GM20431 (cell line): ENCODE data around the gene TIGD3.

Experiments used
- in situ Hi-C: fragments of 300-500 bp; cut with MseI, MboI; formaldehyde crosslinking; loops from one replicate; pipeline ENCODE4 v1.15.0; 2020; ENCODE audit warnings: low sequenced_read_pairs; ENCODE audit not compliant: unreplicated experiment

TIGD3 gene

DNA sequence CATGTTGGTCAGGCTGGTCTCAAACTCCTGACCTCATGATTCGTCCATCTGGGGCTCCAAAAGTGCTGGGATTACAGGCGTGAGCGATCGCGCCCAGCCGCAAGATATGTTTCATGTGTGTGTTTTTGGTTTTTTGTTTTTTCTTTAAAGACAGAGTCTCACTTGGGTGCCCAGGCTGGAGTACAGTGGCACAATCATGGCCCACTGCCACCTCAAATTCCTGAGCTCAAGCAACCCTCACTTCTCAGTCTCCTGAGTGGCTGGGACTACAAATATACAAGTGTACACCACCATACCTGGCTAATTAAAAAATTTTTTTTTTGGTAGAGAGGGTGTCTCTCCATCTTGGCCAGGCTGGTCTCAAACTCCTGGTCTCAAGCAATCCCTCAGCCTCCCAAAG, 8.4 kb downstream of the TIGD3 start:
- in situ Hi-C loops: no loop called here

DNA sequence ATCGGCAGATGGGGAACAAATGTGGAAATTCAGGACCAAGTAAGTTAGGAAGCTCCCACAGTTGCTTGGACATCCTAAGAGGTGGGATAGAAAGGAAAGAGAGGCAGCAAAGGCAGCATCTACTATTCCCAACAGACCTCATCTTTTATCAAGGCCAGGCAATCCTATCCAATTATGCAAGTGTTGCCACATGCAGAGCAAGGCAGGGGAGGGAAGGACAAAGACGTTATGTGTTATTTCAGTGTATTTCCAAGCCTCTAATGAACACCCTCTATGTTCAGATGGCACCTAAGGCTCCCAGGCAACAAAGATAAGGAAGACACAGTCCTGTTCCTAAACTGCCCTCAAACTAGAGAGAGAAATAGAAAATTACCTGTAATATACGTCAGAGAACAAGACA, 9.2 kb downstream of the TIGD3 start:
- in situ Hi-C loops: no loop called here

DNA sequence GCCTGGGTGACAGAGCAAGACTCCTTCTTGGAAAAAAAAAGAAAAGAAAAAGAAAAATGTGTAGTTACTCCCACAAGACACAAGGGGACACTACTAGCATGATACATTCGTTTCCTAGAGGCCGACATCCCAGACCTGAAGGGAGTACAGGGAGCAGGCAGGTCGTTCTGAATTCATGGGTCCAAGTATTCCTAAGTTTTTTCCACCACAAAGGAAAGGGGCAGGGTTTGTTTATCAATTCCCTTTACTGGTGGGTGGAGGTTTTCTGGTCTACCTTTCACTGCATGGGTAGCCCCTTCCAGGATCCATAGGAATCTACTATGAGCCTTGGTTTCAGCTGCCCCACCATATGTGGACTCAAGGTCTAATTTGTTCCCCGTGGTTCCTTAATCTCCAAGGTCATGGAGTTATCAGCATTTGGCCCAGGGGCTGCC, 11.8 kb downstream of the TIGD3 start:
- in situ Hi-C loops: no loop called here

DNA sequence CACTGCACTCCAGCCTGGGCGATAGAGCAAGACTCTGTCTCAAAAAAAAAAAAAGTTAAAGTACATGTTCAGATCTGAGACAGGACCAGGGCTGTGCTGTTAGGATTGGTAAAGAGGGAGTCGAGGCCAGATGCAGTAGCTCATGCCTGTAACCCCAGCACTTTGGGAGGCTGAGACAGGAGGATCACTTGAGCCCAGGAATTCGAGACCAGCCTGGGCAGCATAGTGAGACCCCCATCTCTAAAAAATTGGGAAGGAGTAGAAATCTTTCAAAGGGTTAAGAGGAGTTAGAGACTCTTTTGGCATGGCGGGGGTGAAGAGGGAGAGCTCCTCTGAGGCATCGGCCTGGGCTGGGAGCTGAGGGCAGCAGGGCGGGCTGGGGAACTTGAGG, 16.1 kb downstream of the TIGD3 start:
- in situ Hi-C loops: no loop called here

DNA sequence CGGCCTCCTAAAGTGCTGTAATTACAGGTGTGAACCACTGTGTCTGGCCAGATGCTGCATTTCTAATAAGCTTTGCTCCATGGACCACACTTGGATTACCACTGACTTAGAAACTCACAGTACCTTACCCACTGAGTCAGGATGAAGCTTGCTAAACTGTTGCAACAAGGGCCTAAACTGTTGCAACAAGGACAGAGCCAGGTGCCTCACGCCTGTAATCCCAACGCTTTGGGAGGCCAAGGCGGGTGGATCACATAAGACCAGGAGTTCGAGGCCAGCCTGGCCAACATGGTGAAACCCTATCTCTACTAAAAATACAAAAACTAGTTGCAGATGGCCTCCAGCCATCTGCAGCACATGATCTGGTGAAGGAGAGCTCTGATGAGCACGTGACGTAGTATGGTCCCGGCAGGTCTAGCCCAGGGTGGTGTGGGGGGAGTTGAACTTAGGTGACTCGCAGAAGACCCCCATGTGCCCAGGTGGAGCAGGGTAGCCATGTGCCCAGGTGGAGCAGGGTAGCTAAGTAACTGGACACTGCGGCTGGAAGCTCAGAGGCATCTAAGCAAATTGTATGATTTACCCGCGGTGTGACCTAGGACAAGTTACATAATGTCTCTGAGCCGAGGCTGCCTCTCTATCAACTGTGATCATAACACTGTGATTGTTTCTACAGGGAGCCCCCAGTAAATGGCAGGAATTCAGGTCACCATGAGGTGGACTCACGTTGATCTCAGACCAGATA, 19.5 kb downstream of the TIGD3 start:
- in situ Hi-C loops: no loop called here

DNA sequence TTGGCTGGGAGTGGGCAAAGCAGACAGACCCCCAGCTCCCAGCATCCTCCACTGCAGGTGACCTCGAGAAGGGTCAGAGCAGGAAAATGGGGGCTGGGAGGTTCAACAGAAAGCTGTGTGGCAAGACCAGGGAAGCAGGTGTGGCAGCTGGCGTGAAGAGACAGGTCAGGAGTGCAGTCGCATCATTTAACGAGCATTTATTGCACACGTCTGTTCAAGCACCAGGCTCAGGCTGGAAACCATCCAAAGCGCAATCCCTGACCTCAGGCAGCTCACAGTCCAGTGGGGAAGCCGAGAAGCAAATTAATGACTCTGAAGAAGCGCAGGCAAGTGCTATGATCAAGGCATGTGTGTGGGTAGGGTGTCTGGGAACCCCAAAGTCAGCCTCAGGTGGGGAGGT, 20.5 kb downstream of the TIGD3 start:
- in situ Hi-C loops: loop anchor here (5.0 kb wide), 1 partner anchor 137 kb away; no protein-coding TSS in a partner anchor

DNA sequence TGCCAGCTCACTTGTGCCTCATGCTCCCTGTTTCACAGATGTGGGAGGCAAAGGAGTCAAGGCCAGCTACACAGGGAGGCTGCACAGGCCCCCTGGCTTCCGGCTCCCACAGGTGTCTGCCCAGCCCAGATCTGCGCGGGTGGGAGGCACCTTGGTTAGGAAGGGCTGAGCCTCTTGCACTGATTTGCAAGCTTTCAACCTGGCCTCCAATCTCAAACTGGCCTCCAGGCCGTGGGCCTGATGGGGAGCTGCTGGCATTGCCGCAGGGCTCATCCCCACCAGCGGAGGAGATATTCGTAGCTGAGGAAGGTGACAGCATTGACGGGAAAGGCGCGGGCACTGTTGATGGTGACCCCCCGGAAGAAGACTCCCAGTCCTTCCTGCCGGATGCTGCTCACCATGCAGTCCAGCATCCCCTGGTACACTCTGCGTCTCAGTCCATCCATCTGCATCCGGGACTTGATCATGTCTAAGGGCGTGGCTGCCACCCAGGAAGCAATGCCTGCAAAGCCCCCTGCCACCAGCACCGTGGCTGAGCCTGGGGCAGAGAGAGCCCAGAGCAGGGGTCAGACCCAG, 21.7 kb downstream of the TIGD3 start:
- in situ Hi-C loops: loop anchor here (5.0 kb wide), 1 partner anchor 136 kb away; no protein-coding TSS in a partner anchor

DNA sequence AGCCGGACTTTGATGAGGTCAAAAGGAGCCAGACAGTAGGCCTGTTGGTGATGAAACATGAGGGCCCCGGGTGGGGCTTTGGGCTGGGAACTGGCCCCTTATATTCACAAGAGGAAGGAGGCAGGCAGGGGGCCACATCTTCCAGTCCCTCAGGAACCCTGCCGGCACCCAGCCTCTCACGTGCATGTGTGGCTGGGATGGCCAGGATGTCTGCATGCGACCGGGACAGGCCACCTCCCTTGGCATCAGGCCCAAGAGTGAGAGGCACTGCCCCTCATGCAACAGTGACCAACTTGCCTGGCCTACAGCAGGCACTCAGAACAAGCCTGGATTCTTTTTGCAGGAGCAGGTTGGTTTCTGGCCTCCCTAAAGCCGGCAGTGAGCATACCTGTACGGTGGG, 22.5 kb downstream of the TIGD3 start:
- in situ Hi-C loops: loop anchor here (5.0 kb wide), 1 partner anchor 135 kb away; no protein-coding TSS in a partner anchor

DNA sequence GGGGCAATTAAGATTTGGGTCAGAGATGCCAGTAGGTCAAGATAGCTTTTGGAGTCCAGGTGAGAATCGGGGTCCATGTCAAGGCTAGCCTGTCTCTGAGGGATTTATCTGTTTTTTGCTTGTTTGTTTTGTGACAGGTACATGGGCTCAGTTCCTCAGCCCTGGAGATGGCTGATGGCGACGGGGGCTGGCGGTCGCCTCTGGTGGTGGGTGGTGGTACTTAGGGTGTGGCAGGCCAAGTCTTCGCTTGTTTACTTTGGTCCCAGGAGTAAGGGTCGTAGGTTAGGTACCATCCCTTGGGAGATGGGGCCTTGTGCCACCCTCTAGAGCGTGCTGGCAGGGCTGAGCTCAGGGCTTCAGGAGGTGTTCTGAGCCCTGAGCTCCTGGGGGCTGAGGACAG, 23.2 kb downstream of the TIGD3 start:
- in situ Hi-C loops: loop anchor here (5.0 kb wide), 1 partner anchor 135 kb away; no protein-coding TSS in a partner anchor

DNA sequence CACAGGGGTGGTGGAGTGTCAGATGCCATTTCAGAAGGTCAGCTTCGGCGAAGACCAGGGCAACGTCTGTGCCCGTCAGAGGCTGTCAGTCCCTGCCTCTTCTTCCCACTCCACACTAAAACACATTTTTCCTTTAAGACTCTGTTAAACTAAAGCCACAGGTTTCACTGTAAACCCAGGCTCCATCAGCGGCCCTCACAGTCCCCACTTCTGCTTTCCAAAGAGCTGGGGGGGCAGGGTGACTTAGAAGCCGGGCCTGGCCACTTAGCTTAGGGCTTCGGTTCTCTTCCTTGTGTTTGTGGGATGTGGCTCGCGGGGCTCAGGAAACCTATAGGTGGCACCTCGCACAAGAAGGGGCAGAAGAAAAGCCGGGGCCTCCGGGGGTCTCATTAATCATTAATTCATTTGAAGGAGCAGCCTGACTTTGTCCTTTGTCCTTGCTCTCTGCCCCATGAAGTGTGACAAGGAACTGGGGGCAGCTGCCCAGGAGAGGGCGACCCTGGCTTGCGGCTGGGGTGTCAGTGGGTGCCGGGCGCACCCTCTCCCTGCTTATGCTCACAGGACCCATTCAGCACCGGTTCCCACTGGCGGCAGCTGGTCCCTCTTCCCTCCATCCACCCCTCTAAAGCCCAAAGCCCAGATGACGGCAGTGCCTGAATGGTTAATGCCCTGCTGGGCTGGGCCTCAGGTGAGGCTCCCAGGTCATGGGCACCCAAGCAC, 23.8 kb downstream of the TIGD3 start:
- in situ Hi-C loops: loop anchor here (5.0 kb wide), 1 partner anchor 134 kb away; no protein-coding TSS in a partner anchor

DNA sequence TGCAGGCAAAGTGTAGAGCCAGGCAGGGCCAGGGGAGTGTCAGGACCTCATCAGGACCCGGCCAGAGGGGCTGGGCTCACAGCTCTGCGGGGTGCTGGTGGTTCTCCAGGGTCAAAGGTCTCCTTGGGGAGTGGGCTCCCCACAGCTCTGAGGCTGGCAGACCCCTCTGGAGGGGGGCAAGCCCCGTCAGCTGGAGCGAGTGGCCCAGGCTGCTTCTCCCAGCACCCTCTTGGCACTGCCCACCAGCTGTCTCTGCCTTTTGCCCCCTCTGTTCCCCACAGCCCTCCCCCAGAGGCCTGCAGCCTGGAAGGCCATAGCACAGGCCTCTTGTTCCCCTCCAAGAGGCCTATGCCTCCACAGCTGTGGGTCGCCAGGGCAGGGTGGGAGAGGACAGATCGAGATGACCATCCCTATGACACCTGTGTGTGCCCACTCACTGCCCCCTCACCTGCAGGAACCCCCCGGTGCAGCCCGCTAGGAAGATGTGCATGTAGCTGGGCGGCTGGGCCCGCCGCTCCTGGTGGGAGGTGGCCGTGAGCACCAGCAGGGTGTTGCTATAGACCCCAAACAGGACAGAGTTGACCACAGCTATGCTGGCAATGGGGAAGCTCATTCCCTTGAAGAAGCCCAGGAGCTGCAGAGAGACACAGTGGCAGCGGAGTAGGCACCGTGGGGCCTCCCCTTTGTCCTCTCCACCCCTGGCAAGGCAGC, 24.5 kb downstream of the TIGD3 start:
- in situ Hi-C loops: loop anchor here (5.0 kb wide), 1 partner anchor 133 kb away; no protein-coding TSS in a partner anchor

DNA sequence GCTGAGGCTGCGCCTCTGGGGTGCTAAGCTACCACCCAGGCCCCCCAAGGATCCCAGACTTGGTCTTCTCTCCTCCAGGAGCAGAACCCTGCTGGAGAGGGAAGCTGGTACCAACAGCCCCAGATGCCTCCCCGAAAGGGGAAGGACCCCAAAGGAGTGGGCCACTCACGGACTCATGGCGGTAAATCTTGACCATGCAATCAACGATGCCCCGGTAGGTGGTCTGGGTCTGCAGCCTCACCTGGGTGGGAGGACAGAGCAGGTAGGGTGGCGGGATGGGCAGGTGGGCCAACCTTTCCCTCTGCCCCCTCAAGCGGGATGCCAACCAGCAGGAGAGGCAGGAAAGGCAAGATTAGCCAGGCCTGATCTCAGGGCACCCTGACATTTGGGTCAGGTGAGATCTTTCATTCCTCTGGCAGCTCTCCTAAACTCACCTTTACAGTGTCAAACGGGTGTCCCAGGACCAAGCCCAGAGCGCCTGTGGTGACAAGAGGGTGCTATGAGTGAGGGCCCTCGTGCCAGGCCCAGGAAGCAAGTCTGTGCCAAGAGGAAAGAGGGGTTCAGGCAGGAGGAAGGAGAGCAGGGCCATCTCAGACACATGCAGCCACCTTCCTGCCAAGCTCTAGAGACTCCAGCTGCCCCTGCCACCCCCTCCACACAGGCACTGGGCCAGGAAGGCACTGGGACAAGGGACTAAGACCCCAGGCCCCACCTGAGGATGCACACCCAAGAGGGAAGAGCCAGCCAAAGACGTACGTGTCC, 25.3 kb downstream of the TIGD3 start:
- in situ Hi-C loops: loop anchor here (5.0 kb wide), 1 partner anchor 132 kb away; no protein-coding TSS in a partner anchor

DNA sequence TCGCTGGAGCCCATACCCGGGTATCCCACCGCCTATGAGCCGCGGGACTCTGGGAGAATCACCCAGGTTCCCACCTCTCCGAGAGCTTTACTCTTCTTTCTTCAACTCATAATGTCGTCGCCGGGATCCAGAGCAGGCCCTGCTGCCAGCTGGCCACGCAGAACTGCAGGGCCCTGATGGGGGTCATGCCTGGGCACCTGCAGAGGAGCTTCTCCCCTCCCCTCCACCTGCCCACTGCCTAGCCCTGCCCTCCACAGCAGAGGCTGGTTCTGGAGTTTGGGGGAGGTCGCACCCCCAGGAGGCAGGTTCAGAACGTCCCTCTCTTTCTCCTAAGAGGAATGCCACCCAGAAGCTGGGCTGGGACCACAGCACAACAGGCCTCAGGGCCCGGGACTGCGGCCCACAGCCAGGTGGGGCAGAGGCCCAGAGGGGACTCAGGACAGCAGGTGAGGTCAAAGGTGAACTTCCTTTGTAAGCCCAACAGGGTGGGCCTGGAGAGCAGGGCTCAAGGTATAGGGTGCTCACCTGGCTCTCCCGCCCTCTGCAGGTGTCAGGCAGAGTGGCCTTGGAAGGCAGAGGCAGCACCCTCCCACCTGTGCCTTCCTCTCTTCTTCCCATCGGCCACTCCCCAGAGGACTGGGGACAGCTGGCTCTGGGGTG, 26.0 kb downstream of the TIGD3 start:
- in situ Hi-C loops: no loop called here

DNA sequence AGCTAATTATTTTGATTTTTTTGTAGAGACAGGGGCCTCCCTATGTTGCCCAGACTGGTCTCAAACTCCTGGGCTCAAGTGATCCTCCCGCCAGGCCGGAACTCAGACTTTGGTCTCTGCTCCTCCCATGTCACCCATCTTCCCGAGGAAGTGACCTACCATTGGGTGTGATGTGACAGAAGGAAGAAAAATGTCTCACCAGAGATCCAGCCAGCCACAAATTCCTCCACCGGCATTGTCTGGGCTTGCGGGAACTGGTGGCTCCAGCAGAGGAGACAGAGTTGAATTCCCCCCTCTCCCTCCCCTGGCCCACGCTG, 27.1 kb downstream of the TIGD3 start:
- in situ Hi-C loops: no loop called here

DNA sequence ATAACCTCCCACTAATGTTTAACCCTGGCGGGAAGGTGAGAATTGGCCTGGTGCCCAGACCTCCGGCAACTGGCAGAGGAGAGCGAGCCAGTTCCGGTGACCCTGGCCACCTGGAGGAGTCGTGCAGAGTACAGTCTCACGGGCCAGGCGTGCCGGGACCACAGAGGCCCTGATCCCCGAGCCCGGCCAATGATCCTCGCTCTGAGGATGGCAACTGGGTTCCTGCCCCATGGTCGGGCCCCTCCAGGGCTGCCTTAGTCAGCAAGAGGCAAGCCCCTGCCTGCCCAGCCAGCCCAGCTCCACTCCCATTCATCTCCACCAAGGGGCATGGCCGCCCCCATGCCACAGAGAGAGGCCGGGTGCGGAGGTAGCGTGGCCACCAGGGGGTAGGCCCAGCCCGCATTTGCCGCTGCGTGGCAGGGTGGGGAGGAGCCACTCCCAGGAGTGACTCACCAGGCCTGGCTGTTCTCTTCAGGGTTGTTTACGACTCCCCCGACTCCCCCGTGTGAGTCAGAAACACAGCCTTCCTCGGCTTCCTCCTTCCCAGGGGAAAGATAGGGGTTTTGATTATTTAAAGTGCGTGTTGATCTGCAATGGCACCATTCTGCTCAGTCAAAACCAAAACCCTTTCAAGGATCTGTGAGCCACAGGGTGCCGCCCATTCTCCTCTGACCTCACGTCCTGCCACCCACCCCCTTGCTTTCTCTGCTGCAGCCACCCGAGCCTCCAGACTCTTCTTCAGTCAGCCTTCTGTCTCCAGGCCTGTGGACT, 27.7 kb downstream of the TIGD3 start, which contains the start of gene SLC25A45:
TSS of gene SLC25A45 (minus strand) at position 614 of the 771 bp plus-strand sequence. CDS start 695 bp downstream, outside the sequence.
- in situ Hi-C loops: no loop called here

DNA sequence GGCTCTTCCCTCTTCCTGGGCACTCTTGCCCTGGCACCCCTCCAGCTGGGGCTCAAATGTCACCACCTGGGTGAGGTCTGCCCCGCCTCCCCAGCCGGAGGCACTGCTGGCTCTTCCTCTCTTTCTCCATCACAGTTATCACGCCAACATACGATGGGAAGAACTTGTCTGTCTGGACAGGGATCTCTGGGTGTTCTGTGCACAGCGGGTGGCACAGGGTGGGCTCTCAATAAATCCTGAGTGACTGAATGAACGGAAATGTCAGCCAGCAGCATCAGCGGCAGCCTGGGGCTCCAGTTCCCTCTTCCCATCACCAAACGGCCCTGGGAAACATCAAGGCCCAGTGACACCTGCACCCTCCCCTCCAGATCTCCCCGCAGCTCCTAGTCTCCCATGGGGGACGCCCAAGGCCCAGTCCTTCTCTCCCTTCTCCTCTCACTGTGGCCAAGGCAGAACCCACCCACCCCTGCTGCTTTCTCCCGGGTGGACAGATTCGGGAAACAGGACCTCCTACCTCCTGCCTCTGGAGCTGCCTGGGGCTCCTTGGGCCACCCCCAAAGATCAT, 28.3 kb downstream of the TIGD3 start:
- in situ Hi-C loops: no loop called here

DNA sequence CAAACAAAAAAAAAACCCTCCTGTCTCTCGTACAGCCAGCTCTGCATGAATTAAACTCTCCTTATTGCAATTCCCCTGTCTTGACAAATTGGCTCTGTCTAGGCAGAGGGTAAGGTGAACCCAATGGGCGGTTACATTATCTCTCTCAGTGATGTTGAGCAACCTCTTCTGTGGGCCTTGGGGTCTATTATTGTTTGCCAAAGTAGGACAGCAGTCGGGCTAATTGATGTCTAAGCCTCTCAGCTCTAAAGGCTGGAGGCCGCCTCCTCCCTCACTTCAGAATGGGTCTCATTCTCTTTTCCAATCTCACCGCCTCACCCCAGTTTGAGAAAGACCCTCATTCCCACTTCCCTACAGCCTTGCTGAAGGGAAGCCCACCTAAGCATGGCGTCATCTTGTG, 29.2 kb downstream of the TIGD3 start:
- in situ Hi-C loops: no loop called here

DNA sequence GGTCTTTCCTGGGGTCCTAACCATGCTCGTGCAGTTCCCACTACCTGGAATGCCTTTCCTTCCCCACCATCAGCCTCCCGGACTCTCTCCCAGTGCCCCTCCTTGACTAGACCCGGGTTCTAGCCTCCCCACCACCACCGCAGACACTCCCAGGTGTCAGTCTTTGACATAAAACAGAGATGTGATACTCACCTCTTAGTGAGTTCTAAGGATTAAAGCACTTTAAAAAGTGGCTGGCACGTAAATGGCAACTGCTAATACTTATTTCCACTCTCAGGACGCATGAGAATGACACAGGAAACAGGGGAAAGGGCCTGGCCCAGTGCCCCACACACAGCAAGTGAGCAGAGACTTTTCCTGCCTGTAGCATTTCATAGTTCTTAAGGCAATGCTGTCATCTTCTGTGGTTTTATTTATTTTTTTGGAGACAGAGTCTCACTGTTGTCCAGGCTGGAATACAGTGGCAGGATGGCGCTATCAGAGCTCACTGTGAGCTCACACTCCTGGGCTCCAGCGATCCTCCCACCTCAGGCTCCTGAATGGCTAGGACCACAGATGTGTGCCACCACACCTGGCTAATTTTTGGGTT, 29.8 kb downstream of the TIGD3 start:
- in situ Hi-C loops: no loop called here
